K562 (cell line): ENCODE data around the gene CCNL1. TPM values are rescaled to one million over a fixed set of nuclear protein-coding genes. Genes with fewer than 3 reads are reported as not detected.

Experiments
- BCLAF1 ChIP-seq, 2 experiments: fragments of 450-650 bp in 1 of 2; IDR thresholded peaks; 2 replicates each; pipeline ENCODE4 v1.6.1; 2011 to 2017; ENCODE audit warnings: low read depth in 2 of 2, antibody characterized with exemption in 1 of 2, borderline replicate concordance in 1 of 2, low read length in 1 of 2, mild to moderate bottlenecking in 1 of 2, mixed read lengths in 1 of 2; ENCODE audit not compliant: control insufficient read depth in 1 of 2
- BCOR ChIP-seq: fragments of 450-650 bp; IDR thresholded peaks from 2 replicates; pipeline ENCODE4 v1.6.1; 2016
- BMI1 ChIP-seq: fragments of 150-350 bp; IDR thresholded peaks from 2 replicates; pipeline ENCODE4 v1.6.1; 2014; ENCODE audit warnings: low read length
- CREB3 ChIP-seq: fragments of 450-650 bp; conservative IDR thresholded peaks from 2 replicates; pipeline ENCODE4 v1.6.1; 2016; ENCODE audit warnings: missing genetic modification characterization, low read depth, mild to moderate bottlenecking, missing compliant biosample characterization, moderate library complexity
- EGR1 ChIP-seq: fragments of 450-650 bp; conservative IDR thresholded peaks from 2 replicates; pipeline ENCODE4 v1.6.1; 2017; ENCODE audit warnings: mild to moderate bottlenecking
- EP400 ChIP-seq: fragments of 450-650 bp; IDR thresholded peaks from 2 replicates; pipeline ENCODE4 v1.6.1; 2017; ENCODE audit warnings: antibody characterized with exemption, mild to moderate bottlenecking, moderate library complexity
- FOXM1 ChIP-seq, 2 experiments: fragments of 450-650 bp in 1 of 2; sonication (generic) in 1 of 2; formaldehyde crosslinking in 1 of 2; IDR thresholded peaks; 2 replicates each; pipeline versions ENCODE4 v1.6.1 to v1.9.0; 2017 to 2022; ENCODE audit warnings: low read depth in 2 of 2, mild to moderate bottlenecking in 2 of 2, missing genetic modification reagents in 1 of 2, moderate library complexity in 1 of 2
- HDAC3 ChIP-seq: fragments of 450-650 bp; IDR thresholded peaks from 2 replicates; pipeline ENCODE4 v1.6.1; 2018; ENCODE audit warnings: borderline replicate concordance, mild to moderate bottlenecking, moderate library complexity; ENCODE audit not compliant: partially characterized antibody
- HSF4 ChIP-seq: fragments of 250-450 bp; sonication (Bioruptor Pico); IDR thresholded peaks from 2 replicates; pipeline ENCODE4 v2.1.2; 2022; ENCODE audit warnings: mild to moderate bottlenecking, moderate library complexity, borderline replicate concordance
- MCM2 ChIP-seq: fragments of 450-650 bp; IDR thresholded peaks from 2 replicates; pipeline ENCODE4 v1.6.1; 2017; ENCODE audit warnings: low read depth, mild to moderate bottlenecking
- PRPF4 ChIP-seq: fragments of 200-400 bp; formaldehyde crosslinking; IDR thresholded peaks from one replicate; pipeline ENCODE4 v1.6.1; 2017; ENCODE audit warnings: low read length, low read depth, mild to moderate bottlenecking; ENCODE audit not compliant: insufficient read depth, poor library complexity, severe bottlenecking
- RNF219 ChIP-seq: fragments of 250-450 bp; sonication (Bioruptor Pico); IDR thresholded peaks from 2 replicates; pipeline ENCODE4 v1.5.0; 2022; ENCODE audit warnings: mild to moderate bottlenecking
- SMARCA5 ChIP-seq: fragments of 450-650 bp; IDR thresholded peaks from 2 replicates; pipeline ENCODE4 v1.6.1; 2016
- SMARCC2 ChIP-seq: fragments of 450-650 bp; IDR thresholded peaks from 2 replicates; pipeline ENCODE4 v1.6.1; 2017; ENCODE audit warnings: antibody characterized with exemption, moderate library complexity, mild to moderate bottlenecking, low read depth
- THAP7 ChIP-seq: fragments of 250-450 bp; sonication (Bioruptor Pico); IDR thresholded peaks from 2 replicates; pipeline ENCODE4 v1.5.0; 2021
- U2AF2 ChIP-seq: fragments of 200-400 bp; formaldehyde crosslinking; optimal IDR thresholded peaks from 2 replicates; pipeline ENCODE3; 2017; ENCODE audit warnings: low read depth, mild to moderate bottlenecking, low read length
- ZFX ChIP-seq: sonication (generic); formaldehyde crosslinking; IDR thresholded peaks from 2 replicates; pipeline ENCODE4 v1.8.0; 2022; ENCODE audit warnings: mild to moderate bottlenecking, missing genetic modification reagents, moderate library complexity
- ZNF347 ChIP-seq: fragments of 450-650 bp; formaldehyde crosslinking; IDR thresholded peaks from 2 replicates; pipeline ENCODE4 v1.4.0; 2020; ENCODE audit warnings: low read depth, mild to moderate bottlenecking, moderate library complexity
- ZNF707 ChIP-seq: fragments of 250-450 bp; sonication (Bioruptor Pico); conservative IDR thresholded peaks from 2 replicates; pipeline ENCODE4 v1.8.0; 2022; ENCODE audit warnings: inconsistent platforms, mild to moderate bottlenecking, moderate library complexity
- ZNF79 ChIP-seq: fragments of 250-450 bp; sonication (Bioruptor Pico); IDR thresholded peaks from 2 replicates; pipeline ENCODE4 v1.4.0; 2020; ENCODE audit warnings: low read depth, mild to moderate bottlenecking, moderate library complexity
- polyA plus RNA-seq, 8 experiments: library from polyadenylated mRNA; depleted of rRNA in 4 of 8; stranded (reverse) in 5 of 8; unstranded in 3 of 8; fragments of >200 nt; fragmentation: Nextera tagmentation in 2 of 8; fragmentation: Illumina TruSeq in 1 of 8; extraction: Ambion mirVana in 2 of 8; extraction: Trizol in 1 of 8; gene quantifications; 2 replicates each; pipeline versions ENCODE4 v1.2.1 to v1.2.3, GENCODE V29; 2011 to 2014; ENCODE audit warnings: inconsistent platforms in 1 of 8, missing spikeins in 1 of 8
- total RNA-seq, 7 experiments: library from RNA; depleted of rRNA in 6 of 7; stranded (reverse); fragments of >200 nt in 6 of 7; fragmentation: Illumina TruSeq in 2 of 7; extraction: Trizol in 2 of 7; gene quantifications; 2 replicates each; pipeline versions ENCODE4 v1.2.1 to v1.2.3, GENCODE V29; 2011 to 2021; ENCODE audit warnings: low replicate concordance in 1 of 7

Gene CCNL1
- total and polyA plus RNA-seq, 9 of the 15 experiments (the other 6 are each of a cell fraction or from before 2014, with no cell fraction given), result 16.1 to 186 (median 132) TPM

- no peak for TF ChIP-seq U2AF2
- TF ChIP-seq SMARCC2, result peak; percentile 61; the same call in 1 of the 2 replicates
- TF ChIP-seq EP400, result peak; percentile 31; the same call in 1 of the 2 replicates
- TF ChIP-seq PRPF4, result no peak
- TF ChIP-seq FOXM1 (IDR thresholded peaks at IDR 0.05; ENCODE audit: low read depth), result no peak
- no peak for TF ChIP-seq FOXM1 (CRISPR knock-in tag; IDR thresholded peaks at IDR 0.05; ENCODE audit: low read depth)
- no peak for TF ChIP-seq ZNF707 (CRISPR knock-in tag)
- no peak for TF ChIP-seq ZNF79 (CRISPR knock-in tag)
- TF ChIP-seq HDAC3, result no peak
- TF ChIP-seq BCOR, result peak; percentile 63
- TF ChIP-seq HSF4 (CRISPR knock-in tag), result peak; percentile 54; the same call in 1 of the 2 replicates
- no peak for TF ChIP-seq RNF219 (CRISPR knock-in tag)
- no peak for TF ChIP-seq SMARCA5
- no peak for TF ChIP-seq BMI1
- no peak for TF ChIP-seq THAP7 (CRISPR knock-in tag)
- TF ChIP-seq ZNF347 (CRISPR knock-in tag), result no peak
- no peak for TF ChIP-seq MCM2
- no peak for TF ChIP-seq ZFX (CRISPR knock-in tag)
- no peak for TF ChIP-seq BCLAF1 (IDR thresholded peaks at IDR 0.05; ENCODE audit: borderline replicate concordance in 1 of 2, control insufficient read depth in 1 of 2, low read depth in 2 of 2, low read length in 1 of 2)
- no peak for TF ChIP-seq EGR1
- peak; percentile 87 for TF ChIP-seq CREB3 (tag)
Observed at GRCh38 chr3:157115069-157116006, 44.6 kb downstream of the CCNL1 start (continued).
